ENCODE measurements around the gene CARD18. TPM values are rescaled to one million over a fixed set of nuclear protein-coding genes. Genes with fewer than 3 reads are reported as not detected.

Gene CARD18
- total RNA-seq, 1 donor from 2014 or later, result not detected

DNA sequence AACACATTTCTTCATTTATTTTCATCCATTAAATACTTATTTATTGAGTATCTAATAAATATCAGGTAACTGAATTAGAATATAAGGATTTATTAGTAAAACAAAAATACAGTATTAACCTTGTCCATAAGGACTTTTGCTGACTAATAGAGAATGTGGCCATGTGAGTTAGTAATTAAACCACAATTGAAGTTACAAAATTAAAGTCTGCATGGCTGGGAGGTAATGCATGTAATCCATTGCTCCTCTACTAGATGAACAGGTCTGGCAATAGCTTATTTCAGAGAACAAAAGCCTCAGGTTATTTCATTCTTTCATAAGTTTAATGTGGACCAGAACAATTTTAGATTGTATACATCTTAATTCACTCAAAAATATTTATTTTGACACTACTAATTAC lies 9.9 kb upstream of the CARD18 start:
- no peak overlapping the region for H3K9ac ChIP-seq
- H2AFZ ChIP-seq (replicated peaks), result no peak overlapping the region
- no peak for DNase-seq (ENCODE audit: low spot score)
- no peak overlapping the region for H3K27ac Mint-ChIP-seq
- no peaks in the 10 kb centered on the region for H3K9me3 ChIP-seq (ENCODE audit: low read depth)
- H4K20me1 ChIP-seq (ENCODE audit: low read depth), result no peaks in the 10 kb centered on the region
- no peaks in the 10 kb centered on the region for H3K79me2 ChIP-seq (ENCODE audit: low read depth)
- no peak overlapping the region for H3K4me3 ChIP-seq
- no peak overlapping the region for H3K4me2 ChIP-seq
- no peaks in the 10 kb centered on the region for H3F3A ChIP-seq (ENCODE audit: low read depth)
- H3K36me3 Mint-ChIP-seq, result no peaks in the 10 kb centered on the region
- no peaks in the 10 kb centered on the region for H3K27me3 Mint-ChIP-seq (ENCODE audit: insufficient read depth, low read depth)
- TF ChIP-seq CTCF (IDR thresholded peaks at IDR 0.05) (no peak), EZH2phosphoT487 (IDR thresholded peaks at IDR 0.05) (no peak), EZH2 (IDR thresholded peaks at IDR 0.05) (no peak)
- H3K27me3 ChIP-seq, result no peaks in the 10 kb centered on the region
- no peaks in the 10 kb centered on the region for H3K36me3 ChIP-seq
- peaks cover 6% of the 10 kb centered on the region for H3K4me1 Mint-ChIP-seq
- no peaks in the 10 kb centered on the region for H3K4me1 ChIP-seq
- H3K9me3 Mint-ChIP-seq, result peaks cover 4% of the 10 kb centered on the region
- H3K27ac ChIP-seq, result no peak overlapping the region
- no peak overlapping the region for H3K4me3 Mint-ChIP-seq

DNA sequence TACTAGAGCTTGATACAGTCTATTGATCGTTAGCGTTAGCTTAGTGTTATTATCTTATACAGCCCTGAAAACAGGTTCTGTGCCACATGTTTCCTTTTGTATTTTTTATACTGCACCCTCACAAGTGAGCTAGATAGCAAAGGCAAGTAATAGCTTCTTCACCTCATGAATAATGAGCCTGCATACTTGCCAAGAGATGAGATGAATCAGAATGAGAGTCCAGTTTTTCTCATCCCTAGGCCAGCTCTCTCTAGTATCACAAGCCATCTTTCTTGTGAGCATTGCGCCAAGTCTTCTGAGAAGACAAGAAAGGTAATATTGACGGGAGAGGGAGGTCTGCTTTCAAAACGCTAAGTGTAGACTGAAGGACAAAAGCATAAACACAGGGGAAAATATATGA lies 8.7 kb upstream of the CARD18 start:
- H3K79me2 ChIP-seq (ENCODE audit: low read depth), result no peaks in the 10 kb centered on the region
- no peaks in the 10 kb centered on the region for H3K27me3 ChIP-seq
- H3K4me3 ChIP-seq, result no peak overlapping the region
- TF ChIP-seq EZH2 (IDR thresholded peaks at IDR 0.05) (no peak), CTCF (IDR thresholded peaks at IDR 0.05) (no peak), EZH2phosphoT487 (IDR thresholded peaks at IDR 0.05) (no peak)
- Mint-ChIP-seq H3K27ac (no peak overlapping the region), H3K27me3 (ENCODE audit: insufficient read depth, low read depth) (no peaks in the 10 kb centered on the region), H3K4me1 (peaks cover 3% of the 10 kb centered on the region), H3K4me3 (no peak overlapping the region), H3K9me3 (no peaks in the 10 kb centered on the region), H3K36me3 (no peaks in the 10 kb centered on the region)
- no peaks in the 10 kb centered on the region for H3K9me3 ChIP-seq (ENCODE audit: low read depth)
- no peak overlapping the region for H3K9ac ChIP-seq
- no peaks in the 10 kb centered on the region for H3F3A ChIP-seq (ENCODE audit: low read depth)
- peak overlapping the region; percentile 9 for H2AFZ ChIP-seq (replicated peaks)
- H3K36me3 ChIP-seq, result no peaks in the 10 kb centered on the region
- H4K20me1 ChIP-seq (ENCODE audit: low read depth), result no peaks in the 10 kb centered on the region
- no peaks in the 10 kb centered on the region for H3K4me1 ChIP-seq
- H3K4me2 ChIP-seq, result no peak overlapping the region
- no peak overlapping the region for H3K27ac ChIP-seq
- no peak for DNase-seq (ENCODE audit: low spot score)

- Histone ChIP-seq H3K79me2 (ENCODE audit: low read depth) (no peaks in the 10 kb centered on the region), H3K9ac (no peak overlapping the region), H3F3A (ENCODE audit: low read depth) (no peaks in the 10 kb centered on the region), H4K20me1 (ENCODE audit: low read depth) (no peaks in the 10 kb centered on the region), H3K4me2 (no peak overlapping the region), H3K4me1 (no peaks in the 10 kb centered on the region), H3K9me3 (ENCODE audit: low read depth) (no peaks in the 10 kb centered on the region), H3K27ac (no peak overlapping the region), H3K36me3 (no peaks in the 10 kb centered on the region), H2AFZ (replicated peaks) (no peak overlapping the region), H3K4me3 (no peak overlapping the region), H3K27me3 (no peaks in the 10 kb centered on the region)
- Mint-ChIP-seq H3K4me3 (no peak overlapping the region), H3K27ac (no peak overlapping the region), H3K27me3 (ENCODE audit: insufficient read depth, low read depth) (no peaks in the 10 kb centered on the region), H3K9me3 (no peaks in the 10 kb centered on the region), H3K36me3 (no peaks in the 10 kb centered on the region), H3K4me1 (no peaks in the 10 kb centered on the region)
- TF ChIP-seq CTCF (IDR thresholded peaks at IDR 0.05) (no peak), EZH2 (IDR thresholded peaks at IDR 0.05) (no peak), EZH2phosphoT487 (IDR thresholded peaks at IDR 0.05) (no peak)
- DNase-seq (ENCODE audit: low spot score), result no peak
These were observed 5.3 kb upstream of the CARD18 start for GRCh38 chr11:105144887-105145286.
